GM23248 (cell line): ENCODE measurements around the gene CCDC175.

ENCODE experiments used
- EZH2 ChIP-seq: fragments of 200-600 bp; sonication (generic); IDR thresholded peaks from 2 replicates; pipeline ENCODE4 v1.6.1; 2018; ENCODE audit warnings: antibody characterized with exemption, mild to moderate bottlenecking; ENCODE audit not compliant: insufficient read depth, poor library complexity, severe bottlenecking
- EZH2phosphoT487 ChIP-seq: fragments of 200-600 bp; sonication (generic); IDR thresholded peaks from 2 replicates; pipeline ENCODE4 v1.6.1; 2018; ENCODE audit warnings: antibody characterized with exemption, moderate library complexity, mild to moderate bottlenecking, low read depth; ENCODE audit not compliant: insufficient read depth

DNA sequence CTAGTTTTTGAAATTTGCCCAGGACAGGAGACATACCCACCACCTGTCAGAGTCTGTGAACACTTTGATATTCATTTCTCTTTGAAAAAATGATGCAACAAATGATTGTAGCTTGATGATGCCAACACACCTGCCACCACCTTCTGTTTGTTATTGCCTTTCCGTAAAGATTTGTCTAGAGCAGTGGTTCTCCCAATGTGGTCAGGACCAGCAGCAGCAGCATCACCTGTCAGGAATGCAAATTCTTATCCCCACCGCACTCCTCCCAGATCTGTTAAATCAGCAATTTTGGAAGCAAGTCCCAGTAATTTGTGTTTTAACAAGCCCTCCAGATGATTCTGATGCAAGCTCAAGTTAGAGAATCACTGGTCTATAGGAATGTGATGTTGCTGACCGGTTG lies 9.9 kb downstream of the CCDC175 start:
- no peak for TF ChIP-seq EZH2phosphoT487
- TF ChIP-seq EZH2, result no peak
